H1 (cell line): ENCODE results near the gene MANSC4. TPM values are rescaled to one million over a fixed set of nuclear protein-coding genes. Genes with fewer than 3 reads are reported as not detected.

Experiments
- KDM4A ChIP-seq: IDR thresholded peaks from one replicate; pipeline ENCODE4 v1.7.1; 2012; ENCODE audit warnings: low read depth, mild to moderate bottlenecking, moderate library complexity, low read length, inconsistent platforms; ENCODE audit not compliant: severe bottlenecking
- SRF ChIP-seq: IDR thresholded peaks from 2 replicates; pipeline ENCODE4 v1.6.1; 2011; ENCODE audit warnings: mild to moderate bottlenecking, low read depth, low read length, moderate library complexity
- polyA plus RNA-seq, 7 experiments: library from polyadenylated mRNA; depleted of rRNA in 3 of 7; stranded (reverse) in 5 of 7; unstranded in 2 of 7; fragments of >200 nt in 5 of 7; fragments of 200-250 nt in 2 of 7; gene quantifications; 1 replicate in 5 of 7; 2 replicates in 1 of 7; 4 replicates in 1 of 7; pipeline versions ENCODE4 v1.2.1 to v1.2.3, GENCODE V29; 2011 to 2013; ENCODE audit warnings: missing spikeins in 2 of 7, mixed read lengths in 2 of 7
- total RNA-seq: library from RNA; stranded (reverse); fragmentation: NEBNext Ultra II Directional; extraction: Animal tissue kit (Norgen Biotek cat#: 25700); gene quantifications from 2 replicates; pipeline ENCODE4 v1.2.1, GENCODE V29; 2021
- TF ChIP-seq, protein P1 (sequence below): fragments of 300-600 bp; sonication (generic); IDR thresholded peaks from 2 replicates; pipeline ENCODE4 v1.7.1; 2012; ENCODE audit warnings: low read length, moderate library complexity, mild to moderate bottlenecking, inconsistent platforms; ENCODE audit not compliant: insufficient replicate concordance
- TF ChIP-seq, protein P2 (sequence below): IDR thresholded peaks from 2 replicates; pipeline ENCODE4 v1.6.1; 2012; ENCODE audit warnings: inconsistent platforms

The MANSC4 gene
- total and polyA plus RNA-seq, 2 of the 8 experiments (the other 6 are each of a cell fraction or from before 2014, with no cell fraction given) = not detected

DNA sequence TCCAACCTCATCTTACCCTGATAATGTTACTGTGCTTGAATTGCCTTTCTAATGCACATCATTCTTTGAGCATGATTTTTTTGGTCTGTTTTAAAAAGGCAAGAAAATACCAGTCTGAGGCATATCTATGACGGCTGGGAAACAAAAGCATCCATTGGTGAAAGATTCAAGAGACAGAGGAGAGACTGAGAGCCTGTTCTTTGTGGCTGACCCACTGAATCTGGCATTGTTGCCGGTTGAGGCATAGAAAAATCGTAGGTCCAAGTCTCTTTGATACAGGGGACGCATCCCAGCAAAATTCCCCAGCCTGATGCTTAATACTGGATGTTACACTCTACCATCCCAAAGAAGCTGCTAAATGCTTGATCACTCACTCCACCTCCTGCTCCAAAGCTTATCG is 2.9 kb downstream of the MANSC4 start (continued):
- TF ChIP-seq, protein P1, sequence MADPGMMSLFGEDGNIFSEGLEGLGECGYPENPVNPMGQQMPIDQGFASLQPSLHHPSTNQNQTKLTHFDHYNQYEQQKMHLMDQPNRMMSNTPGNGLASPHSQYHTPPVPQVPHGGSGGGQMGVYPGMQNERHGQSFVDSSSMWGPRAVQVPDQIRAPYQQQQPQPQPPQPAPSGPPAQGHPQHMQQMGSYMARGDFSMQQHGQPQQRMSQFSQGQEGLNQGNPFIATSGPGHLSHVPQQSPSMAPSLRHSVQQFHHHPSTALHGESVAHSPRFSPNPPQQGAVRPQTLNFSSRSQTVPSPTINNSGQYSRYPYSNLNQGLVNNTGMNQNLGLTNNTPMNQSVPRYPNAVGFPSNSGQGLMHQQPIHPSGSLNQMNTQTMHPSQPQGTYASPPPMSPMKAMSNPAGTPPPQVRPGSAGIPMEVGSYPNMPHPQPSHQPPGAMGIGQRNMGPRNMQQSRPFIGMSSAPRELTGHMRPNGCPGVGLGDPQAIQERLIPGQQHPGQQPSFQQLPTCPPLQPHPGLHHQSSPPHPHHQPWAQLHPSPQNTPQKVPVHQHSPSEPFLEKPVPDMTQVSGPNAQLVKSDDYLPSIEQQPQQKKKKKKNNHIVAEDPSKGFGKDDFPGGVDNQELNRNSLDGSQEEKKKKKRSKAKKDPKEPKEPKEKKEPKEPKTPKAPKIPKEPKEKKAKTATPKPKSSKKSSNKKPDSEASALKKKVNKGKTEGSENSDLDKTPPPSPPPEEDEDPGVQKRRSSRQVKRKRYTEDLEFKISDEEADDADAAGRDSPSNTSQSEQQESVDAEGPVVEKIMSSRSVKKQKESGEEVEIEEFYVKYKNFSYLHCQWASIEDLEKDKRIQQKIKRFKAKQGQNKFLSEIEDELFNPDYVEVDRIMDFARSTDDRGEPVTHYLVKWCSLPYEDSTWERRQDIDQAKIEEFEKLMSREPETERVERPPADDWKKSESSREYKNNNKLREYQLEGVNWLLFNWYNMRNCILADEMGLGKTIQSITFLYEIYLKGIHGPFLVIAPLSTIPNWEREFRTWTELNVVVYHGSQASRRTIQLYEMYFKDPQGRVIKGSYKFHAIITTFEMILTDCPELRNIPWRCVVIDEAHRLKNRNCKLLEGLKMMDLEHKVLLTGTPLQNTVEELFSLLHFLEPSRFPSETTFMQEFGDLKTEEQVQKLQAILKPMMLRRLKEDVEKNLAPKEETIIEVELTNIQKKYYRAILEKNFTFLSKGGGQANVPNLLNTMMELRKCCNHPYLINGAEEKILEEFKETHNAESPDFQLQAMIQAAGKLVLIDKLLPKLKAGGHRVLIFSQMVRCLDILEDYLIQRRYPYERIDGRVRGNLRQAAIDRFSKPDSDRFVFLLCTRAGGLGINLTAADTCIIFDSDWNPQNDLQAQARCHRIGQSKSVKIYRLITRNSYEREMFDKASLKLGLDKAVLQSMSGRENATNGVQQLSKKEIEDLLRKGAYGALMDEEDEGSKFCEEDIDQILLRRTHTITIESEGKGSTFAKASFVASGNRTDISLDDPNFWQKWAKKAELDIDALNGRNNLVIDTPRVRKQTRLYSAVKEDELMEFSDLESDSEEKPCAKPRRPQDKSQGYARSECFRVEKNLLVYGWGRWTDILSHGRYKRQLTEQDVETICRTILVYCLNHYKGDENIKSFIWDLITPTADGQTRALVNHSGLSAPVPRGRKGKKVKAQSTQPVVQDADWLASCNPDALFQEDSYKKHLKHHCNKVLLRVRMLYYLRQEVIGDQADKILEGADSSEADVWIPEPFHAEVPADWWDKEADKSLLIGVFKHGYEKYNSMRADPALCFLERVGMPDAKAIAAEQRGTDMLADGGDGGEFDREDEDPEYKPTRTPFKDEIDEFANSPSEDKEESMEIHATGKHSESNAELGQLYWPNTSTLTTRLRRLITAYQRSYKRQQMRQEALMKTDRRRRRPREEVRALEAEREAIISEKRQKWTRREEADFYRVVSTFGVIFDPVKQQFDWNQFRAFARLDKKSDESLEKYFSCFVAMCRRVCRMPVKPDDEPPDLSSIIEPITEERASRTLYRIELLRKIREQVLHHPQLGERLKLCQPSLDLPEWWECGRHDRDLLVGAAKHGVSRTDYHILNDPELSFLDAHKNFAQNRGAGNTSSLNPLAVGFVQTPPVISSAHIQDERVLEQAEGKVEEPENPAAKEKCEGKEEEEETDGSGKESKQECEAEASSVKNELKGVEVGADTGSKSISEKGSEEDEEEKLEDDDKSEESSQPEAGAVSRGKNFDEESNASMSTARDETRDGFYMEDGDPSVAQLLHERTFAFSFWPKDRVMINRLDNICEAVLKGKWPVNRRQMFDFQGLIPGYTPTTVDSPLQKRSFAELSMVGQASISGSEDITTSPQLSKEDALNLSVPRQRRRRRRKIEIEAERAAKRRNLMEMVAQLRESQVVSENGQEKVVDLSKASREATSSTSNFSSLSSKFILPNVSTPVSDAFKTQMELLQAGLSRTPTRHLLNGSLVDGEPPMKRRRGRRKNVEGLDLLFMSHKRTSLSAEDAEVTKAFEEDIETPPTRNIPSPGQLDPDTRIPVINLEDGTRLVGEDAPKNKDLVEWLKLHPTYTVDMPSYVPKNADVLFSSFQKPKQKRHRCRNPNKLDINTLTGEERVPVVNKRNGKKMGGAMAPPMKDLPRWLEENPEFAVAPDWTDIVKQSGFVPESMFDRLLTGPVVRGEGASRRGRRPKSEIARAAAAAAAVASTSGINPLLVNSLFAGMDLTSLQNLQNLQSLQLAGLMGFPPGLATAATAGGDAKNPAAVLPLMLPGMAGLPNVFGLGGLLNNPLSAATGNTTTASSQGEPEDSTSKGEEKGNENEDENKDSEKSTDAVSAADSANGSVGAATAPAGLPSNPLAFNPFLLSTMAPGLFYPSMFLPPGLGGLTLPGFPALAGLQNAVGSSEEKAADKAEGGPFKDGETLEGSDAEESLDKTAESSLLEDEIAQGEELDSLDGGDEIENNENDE = no peak
- TF ChIP-seq SRF (no peak), KDM4A (no peak)
- TF ChIP-seq, protein P2, sequence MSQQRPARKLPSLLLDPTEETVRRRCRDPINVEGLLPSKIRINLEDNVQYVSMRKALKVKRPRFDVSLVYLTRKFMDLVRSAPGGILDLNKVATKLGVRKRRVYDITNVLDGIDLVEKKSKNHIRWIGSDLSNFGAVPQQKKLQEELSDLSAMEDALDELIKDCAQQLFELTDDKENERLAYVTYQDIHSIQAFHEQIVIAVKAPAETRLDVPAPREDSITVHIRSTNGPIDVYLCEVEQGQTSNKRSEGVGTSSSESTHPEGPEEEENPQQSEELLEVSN = no peak
- TF ChIP-seq, all 59 proteins: peak for 0
